HFF-Myc (cell line): ENCODE data around the gene ENOX1.

Experiments used
- DNase-seq: peaks from one replicate; pipeline ENCODE4 v3.0.0-alpha.2; 2011; ENCODE audit warnings: low read depth; ENCODE audit errors: extremely low read depth
- H3K4me3 ChIP-seq: replicated peaks from 2 replicates; pipeline ENCODE4 v1.5.1; 2011; ENCODE audit warnings: low read depth, mild to moderate bottlenecking, control low read depth, low read length
- TF ChIP-seq, protein P1 (sequence below): IDR thresholded peaks from 2 replicates; pipeline ENCODE4 v1.5.1; 2012; ENCODE audit warnings: mild to moderate bottlenecking, low read depth, low read length, control low read depth; ENCODE audit errors: missing control alignments

Gene ENOX1

DNA sequence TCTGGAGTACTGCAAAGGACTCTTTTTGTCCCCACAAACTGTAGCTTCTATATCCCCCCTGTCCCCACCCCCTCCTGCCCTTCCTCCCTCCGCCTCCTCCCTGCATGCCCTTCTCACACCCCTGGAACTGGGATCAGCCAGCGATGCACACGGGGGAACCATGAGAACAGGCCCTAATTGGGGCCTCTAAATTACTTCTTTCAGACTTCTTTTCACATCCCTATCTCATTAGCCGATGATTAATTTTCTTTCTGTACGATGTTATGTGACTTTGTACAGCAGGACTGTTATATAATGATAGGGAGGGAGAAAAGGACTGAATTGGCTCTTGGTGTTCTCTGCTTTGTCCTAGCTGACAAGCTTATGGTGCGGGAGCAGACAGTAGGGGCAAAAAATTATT, 415.9 kb downstream of the ENOX1 start:
- DNase-seq: no peak

DNA sequence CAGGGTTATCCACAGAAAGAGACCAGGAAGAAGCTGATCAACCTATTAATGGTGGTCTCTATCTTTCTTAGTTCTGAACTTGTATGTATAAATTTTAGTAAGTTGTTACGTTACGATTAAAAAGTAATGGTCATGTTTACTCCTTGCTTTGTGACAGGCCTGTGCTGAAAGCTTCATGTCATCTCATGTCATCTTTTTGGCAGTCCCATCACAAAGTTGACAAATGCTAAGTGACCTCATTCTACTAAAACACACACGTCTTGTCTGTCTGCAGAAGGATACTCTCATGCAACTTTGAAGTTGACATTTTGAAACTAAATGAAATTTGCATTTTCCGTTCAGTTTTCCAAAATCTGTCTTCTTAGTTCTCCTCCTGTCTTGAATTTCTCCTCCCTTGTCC, 417.5 kb downstream of the ENOX1 start:
- TF ChIP-seq, protein P1, sequence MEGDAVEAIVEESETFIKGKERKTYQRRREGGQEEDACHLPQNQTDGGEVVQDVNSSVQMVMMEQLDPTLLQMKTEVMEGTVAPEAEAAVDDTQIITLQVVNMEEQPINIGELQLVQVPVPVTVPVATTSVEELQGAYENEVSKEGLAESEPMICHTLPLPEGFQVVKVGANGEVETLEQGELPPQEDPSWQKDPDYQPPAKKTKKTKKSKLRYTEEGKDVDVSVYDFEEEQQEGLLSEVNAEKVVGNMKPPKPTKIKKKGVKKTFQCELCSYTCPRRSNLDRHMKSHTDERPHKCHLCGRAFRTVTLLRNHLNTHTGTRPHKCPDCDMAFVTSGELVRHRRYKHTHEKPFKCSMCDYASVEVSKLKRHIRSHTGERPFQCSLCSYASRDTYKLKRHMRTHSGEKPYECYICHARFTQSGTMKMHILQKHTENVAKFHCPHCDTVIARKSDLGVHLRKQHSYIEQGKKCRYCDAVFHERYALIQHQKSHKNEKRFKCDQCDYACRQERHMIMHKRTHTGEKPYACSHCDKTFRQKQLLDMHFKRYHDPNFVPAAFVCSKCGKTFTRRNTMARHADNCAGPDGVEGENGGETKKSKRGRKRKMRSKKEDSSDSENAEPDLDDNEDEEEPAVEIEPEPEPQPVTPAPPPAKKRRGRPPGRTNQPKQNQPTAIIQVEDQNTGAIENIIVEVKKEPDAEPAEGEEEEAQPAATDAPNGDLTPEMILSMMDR: no peak

More for the DNA sequence above, 415.9 kb downstream of the ENOX1 start:
- TF ChIP-seq, protein P1: no peak
- no peak overlapping the region for H3K4me3 ChIP-seq

DNA sequence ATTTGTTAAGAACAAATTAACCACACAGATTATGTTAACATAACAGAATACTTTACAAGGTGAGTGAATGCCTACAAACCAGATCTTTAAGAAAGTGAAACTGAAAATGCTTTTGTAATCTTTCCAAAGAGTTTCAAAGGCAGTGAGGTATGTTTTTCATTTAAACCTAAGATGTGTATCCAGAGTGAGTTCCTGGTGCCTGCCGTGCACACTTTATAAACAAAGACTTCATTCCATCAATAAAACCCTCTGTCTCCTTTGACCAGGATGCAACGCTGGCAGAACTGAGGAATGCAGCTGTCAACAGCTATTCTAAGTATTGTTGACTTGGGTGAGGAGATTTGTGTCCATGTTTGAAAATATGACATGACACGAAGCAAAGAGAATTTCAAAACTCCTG, 418.8 kb downstream of the ENOX1 start:
- H3K4me3 ChIP-seq: no peak overlapping the region
- DNase-seq: no peak
- TF ChIP-seq, protein P1: no peak

More for the DNA sequence above, 417.5 kb downstream of the ENOX1 start:
- H3K4me3 ChIP-seq: no peak overlapping the region
- no peak for DNase-seq

DNA sequence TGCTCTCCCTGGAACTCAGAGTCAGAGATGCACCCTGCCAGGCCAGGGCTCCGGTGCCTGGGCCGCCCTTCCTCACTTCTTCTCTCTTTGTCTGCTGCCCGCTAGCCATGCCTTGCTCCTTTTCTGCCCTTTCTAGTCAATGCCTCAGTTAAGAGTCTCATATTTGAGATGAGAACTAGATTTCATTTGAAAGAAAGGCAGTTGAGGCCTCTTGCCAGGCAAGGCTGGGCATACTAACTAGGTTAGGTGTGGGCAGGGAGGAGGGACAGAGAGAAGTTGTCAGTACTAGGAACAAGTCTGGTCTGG, 421.8 kb downstream of the ENOX1 start:
- TF ChIP-seq, protein P1: no peak
- no peak for DNase-seq
- H3K4me3 ChIP-seq: no peak overlapping the region

DNA sequence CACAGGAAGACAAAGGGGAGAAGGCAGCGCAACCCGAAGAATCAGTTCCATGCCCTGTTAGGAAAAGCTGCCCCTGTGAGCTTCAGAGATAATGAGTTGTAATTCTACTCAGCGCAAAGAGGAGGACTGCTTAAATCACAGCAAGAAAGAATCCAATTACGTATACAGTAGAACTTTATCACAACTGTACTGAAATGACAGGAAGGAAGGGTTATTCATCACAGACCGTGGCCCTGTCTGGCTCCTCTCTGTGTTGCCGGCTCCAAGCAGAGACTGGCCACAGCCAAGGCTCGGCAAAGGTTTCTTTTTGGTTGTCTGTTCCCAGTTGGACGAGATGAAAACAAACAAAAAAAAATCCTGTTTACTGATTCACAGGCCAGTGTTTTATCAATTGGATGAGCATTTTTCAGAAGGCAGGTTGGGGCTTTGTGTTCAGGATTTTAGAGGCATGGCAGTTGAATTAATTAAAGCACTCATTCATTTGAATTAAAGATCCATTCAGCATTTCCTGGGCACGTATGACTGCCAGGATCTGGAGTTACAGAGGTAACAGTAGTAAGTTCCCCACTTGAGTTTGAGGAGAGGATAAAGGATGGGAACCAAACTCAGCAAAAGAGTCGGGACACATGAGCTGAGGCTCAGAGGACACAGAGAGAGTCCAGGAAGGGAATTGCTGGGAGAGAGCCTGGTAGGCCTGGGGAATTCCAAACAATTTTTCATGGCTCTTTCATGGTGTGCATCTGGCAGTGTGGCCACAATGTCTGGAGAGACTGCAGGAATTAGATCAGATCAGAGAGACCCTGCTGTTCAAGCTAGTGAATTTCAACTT, 422.3 kb downstream of the ENOX1 start:
- no peak for DNase-seq
- no peak overlapping the region for H3K4me3 ChIP-seq
- TF ChIP-seq, protein P1: no peak

DNA sequence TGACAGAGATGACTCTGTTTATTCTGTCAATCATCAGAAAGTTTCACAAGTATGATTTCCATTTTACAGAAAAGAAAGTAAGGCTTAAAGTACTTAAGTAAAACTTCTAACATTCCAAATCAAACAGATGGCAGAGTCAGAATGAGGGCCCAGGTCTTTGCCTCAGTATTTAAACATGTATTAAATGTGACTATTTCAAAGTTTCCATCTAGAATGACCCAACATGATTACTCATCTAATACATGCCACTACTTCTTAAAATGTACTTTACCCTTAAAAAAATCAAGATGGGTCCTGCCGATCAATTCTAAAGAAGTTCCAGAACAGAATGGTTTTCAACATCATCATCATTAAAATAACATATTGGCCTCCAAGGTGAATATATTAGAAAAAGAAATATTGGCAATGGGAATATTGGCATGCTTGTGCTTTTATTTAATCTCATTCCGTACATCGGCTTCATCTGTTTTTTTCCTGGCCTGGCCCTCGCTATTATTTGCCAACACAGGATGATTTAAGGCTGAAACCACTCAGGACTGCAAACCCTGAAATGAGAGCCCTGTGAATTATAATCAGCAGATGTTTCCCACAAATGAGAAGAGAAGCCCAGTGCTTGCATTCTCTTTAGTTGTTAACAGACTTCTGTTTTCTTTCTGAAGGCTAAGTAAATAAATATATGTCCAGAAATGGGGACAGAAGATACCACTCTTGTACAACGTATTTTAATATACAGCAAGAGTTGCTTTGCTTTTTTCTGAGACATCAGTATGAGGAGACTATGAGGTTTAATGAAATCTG, 423.4 kb downstream of the ENOX1 start:
- TF ChIP-seq, protein P1: no peak
- DNase-seq: no peak
- no peak overlapping the region for H3K4me3 ChIP-seq
